ENCODE data around the gene FOXS1. TPM values are rescaled to one million over a fixed set of nuclear protein-coding genes. Genes with fewer than 3 reads are reported as not detected.

The FOXS1 gene
- total RNA-seq, 4 donors from 2014 or later: 0.48 to 1.3 (median 0.63) TPM; not detected in 1

DNA sequence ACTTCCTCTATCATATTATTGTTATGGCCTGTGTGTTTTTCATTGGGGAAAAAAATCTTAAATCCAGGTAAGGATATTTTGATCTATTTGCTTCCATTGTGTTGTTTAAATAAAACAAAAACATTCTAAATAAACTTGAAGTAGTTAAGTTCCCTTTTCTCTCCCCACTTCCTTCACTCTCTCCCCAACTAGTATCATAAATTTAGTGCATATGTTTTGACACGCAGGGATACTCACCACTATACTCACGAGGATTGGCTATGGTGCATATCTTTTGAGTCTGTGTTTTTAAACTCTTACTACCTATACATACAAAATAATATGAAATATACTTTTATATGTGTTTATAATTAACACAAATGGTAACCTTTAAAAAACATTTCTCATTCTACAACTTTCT, 30.3 kb upstream of the FOXS1 start:
- ATAC-seq (ENCODE audit: low FRiP score): no peak
- TF ChIP-seq, protein P1, sequence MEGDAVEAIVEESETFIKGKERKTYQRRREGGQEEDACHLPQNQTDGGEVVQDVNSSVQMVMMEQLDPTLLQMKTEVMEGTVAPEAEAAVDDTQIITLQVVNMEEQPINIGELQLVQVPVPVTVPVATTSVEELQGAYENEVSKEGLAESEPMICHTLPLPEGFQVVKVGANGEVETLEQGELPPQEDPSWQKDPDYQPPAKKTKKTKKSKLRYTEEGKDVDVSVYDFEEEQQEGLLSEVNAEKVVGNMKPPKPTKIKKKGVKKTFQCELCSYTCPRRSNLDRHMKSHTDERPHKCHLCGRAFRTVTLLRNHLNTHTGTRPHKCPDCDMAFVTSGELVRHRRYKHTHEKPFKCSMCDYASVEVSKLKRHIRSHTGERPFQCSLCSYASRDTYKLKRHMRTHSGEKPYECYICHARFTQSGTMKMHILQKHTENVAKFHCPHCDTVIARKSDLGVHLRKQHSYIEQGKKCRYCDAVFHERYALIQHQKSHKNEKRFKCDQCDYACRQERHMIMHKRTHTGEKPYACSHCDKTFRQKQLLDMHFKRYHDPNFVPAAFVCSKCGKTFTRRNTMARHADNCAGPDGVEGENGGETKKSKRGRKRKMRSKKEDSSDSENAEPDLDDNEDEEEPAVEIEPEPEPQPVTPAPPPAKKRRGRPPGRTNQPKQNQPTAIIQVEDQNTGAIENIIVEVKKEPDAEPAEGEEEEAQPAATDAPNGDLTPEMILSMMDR (IDR thresholded peaks at IDR 0.05): no peak
- no peak for DNase-seq (ENCODE audit: low spot score)

DNA sequence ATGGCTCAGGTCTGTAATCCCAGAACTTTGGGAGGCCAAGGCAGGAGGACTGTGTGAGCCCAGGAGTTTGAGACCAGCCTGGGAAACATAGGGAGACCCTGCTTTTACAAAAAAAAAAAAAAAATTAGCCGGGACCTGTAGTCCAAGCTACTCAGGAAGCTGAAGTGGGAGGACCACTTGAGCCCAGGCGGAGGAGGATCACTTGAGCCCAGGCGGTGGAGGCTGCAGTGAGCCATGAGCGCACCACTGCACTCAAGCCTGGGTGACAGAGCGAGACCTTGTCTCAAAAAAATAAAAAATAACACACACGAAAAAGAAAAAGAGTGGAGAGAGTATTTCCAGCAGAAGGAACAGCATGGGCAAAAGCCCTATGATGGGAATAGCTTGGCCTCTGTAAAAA, 27.0 kb upstream of the FOXS1 start:
- TF ChIP-seq, protein P1 (IDR thresholded peaks at IDR 0.05): no peak
- ATAC-seq (ENCODE audit: low FRiP score) (no peak), DNase-seq (ENCODE audit: low spot score) (no peak)

GRCh38 chr20:31871618-31871954, 26.2 kb upstream of the FOXS1 start:
- ATAC-seq (ENCODE audit: low FRiP score) (no peak), DNase-seq (ENCODE audit: low spot score) (no peak)
- TF ChIP-seq, protein P1 (IDR thresholded peaks at IDR 0.05): no peak

- TF ChIP-seq, protein P1 (IDR thresholded peaks at IDR 0.05): no peak
- DNase-seq (ENCODE audit: low spot score) (no peak), ATAC-seq (ENCODE audit: low FRiP score) (no peak)
Measured at GRCh38 chr20:31870726-31871617, 25.6 kb upstream of the FOXS1 start.

GRCh38 chr20:31869942-31870725, 24.7 kb upstream of the FOXS1 start, which contains the start of the genes DUSP15 and TTLL9:
TSS of gene DUSP15 (minus strand) at chr20:31870527. CDS start at chr20:31870337, 190 bp downstream.
TSS of gene TTLL9 (plus strand) at chr20:31870634. CDS start at chr20:31871127, 493 bp downstream.
- no peak for DNase-seq (ENCODE audit: low spot score)
- TF ChIP-seq, protein P1 (IDR thresholded peaks at IDR 0.05): no peak
- ATAC-seq (ENCODE audit: low FRiP score): peak; percentile 89

- ATAC-seq (ENCODE audit: low FRiP score) (no peak), DNase-seq (ENCODE audit: low spot score) (no peak)
- TF ChIP-seq, protein P1 (IDR thresholded peaks at IDR 0.05): no peak
Measured at GRCh38 chr20:31869673-31869941, 24.2 kb upstream of the FOXS1 start.
